CD4-positive, alpha-beta T cell treated with Interleukin-2 at 100 ng/mL for 4 hours (primary cell): ENCODE results near the gene TCF15.

Experiments
- DNase-seq: peaks from one replicate; pipeline ENCODE4 v3.0.0-alpha.2; 2020; ENCODE audit warnings: low spot score

Gene TCF15

GRCh38 chr20:611047-611842 lies 1.1 kb upstream of the TCF15 start:
- no peak for DNase-seq

GRCh38 chr20:609371-609964 lies 641 bp downstream of the TCF15 start:
- DNase-seq = no peak

- no peak for DNase-seq
Observed at GRCh38 chr20:608970-609369, 1.1 kb downstream of the TCF15 start.

- no peak for DNase-seq
Observed at GRCh38 chr20:607476-607875, 2.6 kb downstream of the TCF15 start.

- DNase-seq = no peak
Observed at GRCh38 chr20:605237-605636, 4.9 kb downstream of the TCF15 start.

GRCh38 chr20:603116-603640 lies 6.9 kb downstream of the TCF15 start:
- DNase-seq = no peak

- no peak for DNase-seq
Observed at GRCh38 chr20:602111-602970, 7.8 kb downstream of the TCF15 start.

GRCh38 chr20:600736-601135 lies 9.4 kb downstream of the TCF15 start:
- no peak for DNase-seq

- no peak for DNase-seq
Observed at GRCh38 chr20:600141-600540, 10.0 kb downstream of the TCF15 start.

- DNase-seq = no peak
Observed at GRCh38 chr20:598133-598850, 11.8 kb downstream of the TCF15 start.

GRCh38 chr20:597560-597959 lies 12.5 kb downstream of the TCF15 start:
- no peak for DNase-seq

- DNase-seq = no peak
Observed at GRCh38 chr20:595330-596308, 14.5 kb downstream of the TCF15 start.

GRCh38 chr20:592506-592905 lies 17.6 kb downstream of the TCF15 start:
- no peak for DNase-seq

GRCh38 chr20:591941-592340 lies 18.2 kb downstream of the TCF15 start:
- DNase-seq = no peak

GRCh38 chr20:588932-589672 lies 21.0 kb downstream of the TCF15 start:
- no peak for DNase-seq

- DNase-seq = no peak
Observed at GRCh38 chr20:588476-588875, 21.6 kb downstream of the TCF15 start.

- DNase-seq = no peak
Observed at GRCh38 chr20:584971-585301, 25.2 kb downstream of the TCF15 start.

- DNase-seq = no peak
Observed at GRCh38 chr20:584161-584970, 25.7 kb downstream of the TCF15 start.

GRCh38 chr20:582204-582603 lies 27.9 kb downstream of the TCF15 start:
- no peak for DNase-seq
